Muscle layer of colon (tissue), 2 donors: ENCODE measurements around the gene KCTD5.

Source experiments
- H3K27ac ChIP-seq: one replicate; pipeline ENCODE4 v1.7.0; 2013; ENCODE audit warnings: low read depth, mild to moderate bottlenecking, low read length, moderate library complexity
- H3K27me3 ChIP-seq, 2 donors: one replicate each; pipeline ENCODE4 v1.7.0; 2013; ENCODE audit warnings: low read length in 2 of 2, mild to moderate bottlenecking in 2 of 2; ENCODE audit not compliant: insufficient read depth in 2 of 2, control insufficient read depth in 1 of 2
- H3K36me3 ChIP-seq: one replicate; pipeline ENCODE4 v1.7.0; 2013; ENCODE audit warnings: mild to moderate bottlenecking, low read length; ENCODE audit not compliant: insufficient read depth
- H3K4me1 ChIP-seq: one replicate; pipeline ENCODE4 v1.7.0; 2013; ENCODE audit warnings: mild to moderate bottlenecking, low read length; ENCODE audit not compliant: insufficient read depth
- H3K4me3 ChIP-seq, 2 donors: one replicate each; pipeline ENCODE4 v1.7.0; 2013; ENCODE audit warnings: low read length in 2 of 2, low read depth in 1 of 2, mild to moderate bottlenecking in 1 of 2, moderate library complexity in 1 of 2
- H3K9ac ChIP-seq: one replicate; pipeline ENCODE4 v1.7.0; 2013; ENCODE audit warnings: low read length
- H3K9me3 ChIP-seq: one replicate; pipeline ENCODE4 v1.7.0; 2013; ENCODE audit warnings: mild to moderate bottlenecking, low read length
- donor health status: abdominal sarcoma.
- donor health status: Adenocarcinoma of cecum.

KCTD5 gene

DNA sequence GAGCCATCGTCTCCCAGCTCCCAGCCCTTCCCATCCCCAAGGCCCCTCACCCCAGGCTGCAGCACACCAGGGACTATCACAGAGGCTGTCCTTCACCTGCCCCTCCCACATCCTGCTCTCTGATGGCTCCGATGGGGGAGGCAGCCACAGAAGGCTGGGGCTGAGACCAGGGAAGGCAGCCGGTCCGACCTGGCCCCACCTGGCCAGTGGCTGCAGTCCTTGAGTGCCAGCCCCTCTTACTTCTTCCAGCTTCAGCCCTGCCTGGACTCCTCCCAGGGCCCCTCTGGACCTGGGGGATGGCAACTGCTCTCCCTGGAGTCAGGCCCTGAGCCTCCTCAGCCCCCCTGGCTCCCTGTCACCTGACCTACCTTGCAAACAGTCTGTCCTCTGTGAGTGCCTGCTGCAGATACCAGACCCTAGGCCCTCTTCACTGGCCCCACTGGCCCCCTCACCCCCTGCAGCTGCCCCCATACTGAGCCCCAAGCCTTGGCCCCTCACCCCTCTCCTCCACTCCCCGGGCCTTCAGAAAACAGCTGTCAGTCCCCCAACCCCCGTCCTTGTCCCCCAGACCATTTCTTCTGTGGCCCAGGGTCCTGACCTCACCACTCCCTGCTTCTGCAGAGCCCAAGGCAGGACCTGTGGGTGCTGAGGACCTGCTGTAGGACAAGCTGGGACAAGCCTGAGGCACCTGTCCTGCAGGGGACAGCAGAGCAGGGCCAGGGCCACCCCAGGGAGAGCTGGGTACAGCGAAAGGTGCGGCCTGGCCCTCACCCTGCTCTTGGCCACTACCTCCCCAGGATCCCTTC, 57.5 kb downstream of the KCTD5 start:
- no peaks in the 10 kb centered on the region for H3K9me3 ChIP-seq
- H3K4me1 ChIP-seq: no peaks in the 10 kb centered on the region
- H3K27me3 ChIP-seq: peaks cover 0 to 7% of the 10 kb centered on the region in 2 donors
- no peak overlapping the region for H3K27ac ChIP-seq
- H3K9ac ChIP-seq: no peak overlapping the region
- H3K4me3 ChIP-seq: no peak overlapping the region
- H3K36me3 ChIP-seq: no peaks in the 10 kb centered on the region

DNA sequence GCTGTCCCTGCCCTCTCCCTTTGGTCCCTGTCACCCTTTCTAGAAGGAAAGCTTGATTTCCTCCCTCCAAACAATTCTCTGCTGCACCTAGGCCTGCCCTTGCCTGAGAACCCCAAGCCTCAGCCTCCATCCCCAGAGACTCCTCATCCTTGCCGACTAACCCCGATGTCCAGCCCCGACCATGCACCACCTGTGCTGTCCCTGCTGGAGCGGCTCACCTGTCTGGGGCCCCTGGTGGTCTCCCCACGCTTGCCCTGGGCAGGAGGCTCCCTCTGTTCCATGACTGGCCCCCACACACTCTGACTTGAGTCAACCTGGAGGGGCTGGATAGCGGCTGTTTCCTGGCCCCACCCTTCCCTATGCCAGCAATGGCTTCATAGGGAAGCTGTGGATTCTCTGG, 58.2 kb downstream of the KCTD5 start:
- Histone ChIP-seq H3K27ac (no peak overlapping the region), H3K36me3 (no peaks in the 10 kb centered on the region), H3K9ac (no peak overlapping the region), H3K4me1 (no peaks in the 10 kb centered on the region), H3K4me3 (no peak overlapping the region), H3K9me3 (no peaks in the 10 kb centered on the region), H3K27me3 (peaks cover 0 to 7% of the 10 kb centered on the region in 2 donors)

DNA sequence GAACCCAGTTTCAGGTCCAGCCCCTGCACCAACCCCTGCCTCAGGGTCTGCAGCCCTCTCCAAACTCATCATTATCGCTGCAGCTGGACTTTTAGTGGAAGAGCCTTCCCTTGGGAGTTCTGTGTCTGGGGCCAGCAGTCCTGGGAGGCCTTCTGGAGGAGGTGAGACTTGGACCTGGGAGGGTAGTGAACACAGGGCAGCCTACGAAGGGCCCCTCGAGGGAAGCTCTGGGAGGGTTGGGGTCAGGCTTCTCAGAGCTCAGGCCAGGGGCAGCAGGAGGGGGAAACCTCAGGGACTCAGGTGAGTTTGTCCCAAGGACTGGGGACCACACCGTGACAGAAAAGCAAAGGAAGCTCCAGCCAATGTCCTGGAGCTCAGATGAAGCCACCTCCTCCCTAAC, 58.8 kb downstream of the KCTD5 start:
- H3K4me1 ChIP-seq: no peaks in the 10 kb centered on the region
- H3K9ac ChIP-seq: no peak overlapping the region
- peaks cover 0 to 7% of the 10 kb centered on the region in 2 donors for H3K27me3 ChIP-seq
- no peak overlapping the region for H3K27ac ChIP-seq
- no peaks in the 10 kb centered on the region for H3K36me3 ChIP-seq
- H3K9me3 ChIP-seq: no peaks in the 10 kb centered on the region
- no peak overlapping the region for H3K4me3 ChIP-seq

DNA sequence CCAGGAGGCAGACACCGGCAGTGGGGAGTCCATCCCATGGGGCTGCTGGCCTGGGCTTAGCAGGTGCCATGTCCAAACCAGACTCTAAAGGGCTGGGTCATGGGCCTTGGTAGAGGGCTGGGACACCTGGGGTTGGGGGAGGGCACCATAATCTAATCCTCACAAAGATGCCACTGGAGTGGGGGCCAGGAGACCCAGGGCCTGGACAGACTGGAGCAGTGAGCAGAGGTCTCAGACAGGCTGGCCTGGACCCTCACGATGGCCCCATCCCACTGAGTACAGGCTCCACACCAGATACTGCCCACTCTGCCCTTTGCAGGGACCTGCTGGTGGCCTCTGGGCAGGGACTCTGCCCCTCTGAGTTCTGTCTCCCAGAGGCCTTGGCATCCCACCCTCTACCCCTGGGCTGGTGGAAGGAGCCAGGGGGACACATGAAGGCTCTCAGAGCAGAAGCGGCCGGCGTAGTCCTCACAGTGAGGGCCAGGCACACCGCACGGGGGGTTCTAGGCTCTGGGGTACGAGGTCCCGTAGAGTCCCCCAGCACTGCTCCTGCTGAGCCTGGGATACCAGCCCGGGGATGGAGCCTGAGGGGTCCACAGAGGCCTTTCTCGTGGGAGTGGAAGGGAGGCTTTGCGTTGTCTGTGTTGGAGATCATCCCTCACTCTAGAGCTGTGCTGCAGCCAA, 60.1 kb downstream of the KCTD5 start:
- H3K27ac ChIP-seq: no peak overlapping the region
- no peak overlapping the region for H3K9ac ChIP-seq
- no peak overlapping the region for H3K4me3 ChIP-seq
- H3K27me3 ChIP-seq: peaks cover 0 to 7% of the 10 kb centered on the region in 2 donors
- no peaks in the 10 kb centered on the region for H3K36me3 ChIP-seq
- no peaks in the 10 kb centered on the region for H3K4me1 ChIP-seq
- no peaks in the 10 kb centered on the region for H3K9me3 ChIP-seq

DNA sequence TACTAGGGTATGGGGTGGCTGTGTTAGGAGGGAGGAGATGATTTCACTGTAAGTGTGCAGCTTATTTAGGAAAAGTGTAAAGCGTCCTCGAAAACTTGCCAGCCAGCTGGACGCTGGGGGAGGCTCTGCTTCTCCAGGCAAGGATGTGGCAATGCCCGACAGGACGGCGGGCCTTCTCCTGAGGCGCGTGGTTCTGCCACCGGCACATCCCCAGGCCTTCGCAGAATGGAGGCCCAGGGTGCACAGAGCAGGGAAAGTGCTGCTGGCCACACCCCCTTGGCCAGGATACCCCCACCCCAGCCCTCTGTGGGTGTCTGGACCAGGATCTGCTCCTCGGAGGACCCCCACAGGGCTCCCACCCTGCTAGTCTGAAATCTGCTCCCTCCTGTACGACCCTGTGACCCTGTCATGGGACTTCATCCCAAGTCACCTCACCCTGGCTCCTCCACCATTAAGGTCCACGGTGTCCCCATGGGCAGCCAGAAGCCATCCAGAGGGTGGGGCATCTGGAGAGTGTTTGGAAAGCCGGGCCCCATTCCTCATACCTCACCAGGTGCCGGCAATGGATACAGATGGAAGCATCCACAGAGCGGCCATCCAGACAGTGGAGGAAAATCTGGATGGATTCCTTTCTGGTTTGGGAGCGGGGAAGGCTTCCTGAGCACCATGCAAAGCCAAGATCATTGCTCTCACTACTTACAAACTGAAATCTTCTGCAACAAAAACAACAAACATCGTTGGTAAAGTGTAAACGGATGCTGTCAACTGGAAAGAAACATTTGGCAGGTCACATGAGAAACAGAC, 60.9 kb downstream of the KCTD5 start:
- Histone ChIP-seq H3K27me3 (peaks cover 0 to 7% of the 10 kb centered on the region in 2 donors), H3K27ac (no peak overlapping the region), H3K4me1 (no peaks in the 10 kb centered on the region), H3K9me3 (no peaks in the 10 kb centered on the region), H3K9ac (no peak overlapping the region), H3K4me3 (no peak overlapping the region), H3K36me3 (no peaks in the 10 kb centered on the region)

DNA sequence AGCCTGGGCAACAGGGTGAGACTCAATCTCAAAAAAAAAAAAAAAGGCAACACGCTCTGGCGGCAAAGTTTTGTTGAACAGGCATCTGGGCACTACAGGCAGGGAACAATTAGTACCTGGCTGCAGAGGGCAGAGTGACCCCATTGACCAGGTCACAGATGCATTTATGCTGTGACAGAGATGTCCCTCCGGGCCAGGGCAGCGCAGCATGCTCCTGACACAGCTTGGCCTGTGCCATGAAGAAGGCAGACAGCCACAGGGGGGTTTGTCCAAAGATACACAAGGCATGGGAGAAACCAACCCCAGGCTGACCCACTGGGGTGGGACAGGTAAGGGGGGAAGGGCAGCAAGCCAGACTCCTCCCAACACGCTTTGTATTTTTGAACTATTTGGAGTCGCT, 62.4 kb downstream of the KCTD5 start:
- Histone ChIP-seq H3K4me3 (no peak overlapping the region), H3K9ac (no peak overlapping the region), H3K36me3 (no peaks in the 10 kb centered on the region), H3K27ac (no peak overlapping the region), H3K9me3 (no peaks in the 10 kb centered on the region), H3K4me1 (no peaks in the 10 kb centered on the region), H3K27me3 (peaks cover 0 to under 1% of the 10 kb centered on the region in 2 donors)

DNA sequence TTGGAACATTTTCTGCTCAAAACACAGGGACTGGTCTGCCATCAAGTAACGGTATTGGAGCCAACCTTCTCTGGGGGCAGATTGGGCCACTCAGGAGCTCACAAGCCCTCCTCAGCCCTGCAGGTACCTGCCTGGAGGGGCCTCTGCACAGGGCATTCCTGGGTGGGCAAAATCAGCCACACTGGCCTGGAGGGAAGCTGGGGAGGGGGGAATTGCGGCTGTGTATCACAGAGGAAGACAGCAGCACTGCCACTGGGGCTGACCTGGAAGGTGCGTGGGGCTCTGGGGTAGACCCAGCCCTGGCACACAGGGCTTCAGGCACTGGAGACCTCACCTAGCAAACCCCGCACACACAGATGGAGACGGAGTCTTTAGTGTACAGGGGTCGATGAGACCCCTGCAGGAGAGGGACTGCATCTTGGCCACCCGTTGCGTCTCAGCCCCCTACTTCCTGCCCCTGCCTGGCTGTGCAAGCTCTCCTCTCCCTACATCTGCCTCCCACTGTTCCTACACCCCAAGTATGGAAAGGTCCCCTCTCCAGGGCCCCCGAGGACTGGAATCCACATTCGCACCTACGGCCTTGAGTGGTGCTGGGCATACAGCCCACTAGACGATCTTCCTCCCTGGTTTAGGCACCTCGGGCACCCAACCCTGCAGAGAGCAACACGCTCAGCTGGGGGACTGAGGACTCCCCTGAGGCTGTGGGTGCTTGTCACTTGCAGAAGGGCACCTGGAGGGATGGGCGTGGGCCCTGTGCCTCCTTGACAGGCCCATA, 63.0 kb downstream of the KCTD5 start:
- Histone ChIP-seq H3K36me3 (no peaks in the 10 kb centered on the region), H3K4me1 (no peaks in the 10 kb centered on the region), H3K4me3 (no peak overlapping the region), H3K27ac (no peak overlapping the region), H3K9ac (no peak overlapping the region), H3K27me3 (no peaks in the 10 kb centered on the region), H3K9me3 (no peaks in the 10 kb centered on the region)

DNA sequence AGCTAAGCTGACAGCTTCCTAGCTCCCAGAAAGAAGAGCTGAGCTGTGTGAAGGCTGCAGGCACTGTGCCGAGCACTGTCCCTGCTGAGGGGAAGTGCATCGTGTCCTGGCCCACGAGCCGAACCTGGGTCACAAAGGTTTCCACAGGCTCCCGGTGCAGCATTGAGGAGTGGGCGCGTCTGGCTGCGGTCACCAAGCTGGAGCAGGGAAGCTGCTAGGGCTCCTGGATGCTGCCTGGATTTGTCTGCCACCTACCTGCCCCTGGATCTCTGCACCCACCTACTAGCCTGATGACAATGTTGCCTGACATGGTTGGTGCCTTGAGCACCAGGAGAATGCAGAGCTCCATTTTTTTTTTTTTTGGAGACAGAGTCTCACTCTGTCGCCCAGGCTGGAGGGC, 63.6 kb downstream of the KCTD5 start:
- H3K27ac ChIP-seq: no peak overlapping the region
- no peaks in the 10 kb centered on the region for H3K27me3 ChIP-seq
- no peak overlapping the region for H3K9ac ChIP-seq
- H3K9me3 ChIP-seq: no peaks in the 10 kb centered on the region
- H3K4me1 ChIP-seq: no peaks in the 10 kb centered on the region
- H3K4me3 ChIP-seq: no peak overlapping the region
- no peaks in the 10 kb centered on the region for H3K36me3 ChIP-seq

DNA sequence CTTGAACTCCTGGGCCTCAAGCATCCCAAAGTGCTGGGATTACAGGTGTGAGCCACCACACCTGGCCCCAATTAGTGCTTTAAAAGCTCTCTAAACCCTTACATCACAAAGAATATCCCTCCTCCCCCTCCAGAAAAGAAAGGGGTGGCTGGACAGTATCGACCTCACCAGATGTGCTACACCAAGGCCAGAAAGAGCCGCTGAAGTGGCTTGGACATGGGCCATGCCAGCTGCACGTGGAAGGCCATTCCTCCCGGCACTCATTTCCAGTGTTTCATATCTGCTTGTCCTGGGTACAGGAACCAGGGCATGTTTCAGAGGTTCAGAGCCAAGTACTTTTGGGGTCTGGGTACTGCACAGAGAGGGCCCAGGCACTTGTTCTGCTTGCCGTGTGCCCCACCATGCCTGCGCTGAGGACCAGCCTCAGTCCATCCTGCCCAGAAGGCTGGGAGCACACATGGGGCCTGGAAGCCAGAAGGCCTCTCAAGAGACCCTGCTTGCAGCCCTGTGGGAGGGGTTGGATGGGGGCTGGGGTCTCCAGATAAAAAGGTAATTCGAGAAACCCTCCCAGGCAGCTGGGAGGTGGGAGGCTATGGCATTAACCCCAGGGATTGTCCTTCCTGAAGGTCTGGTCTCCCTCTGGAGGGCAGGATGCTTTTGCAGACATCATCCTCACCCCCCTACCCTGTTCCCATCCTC, 66.6 kb downstream of the KCTD5 start:
- no peak overlapping the region for H3K9ac ChIP-seq
- no peak overlapping the region for H3K27ac ChIP-seq
- H3K4me1 ChIP-seq: peaks cover 4% of the 10 kb centered on the region
- H3K27me3 ChIP-seq: no peaks in the 10 kb centered on the region
- no peak overlapping the region for H3K4me3 ChIP-seq
- no peaks in the 10 kb centered on the region for H3K9me3 ChIP-seq
- no peaks in the 10 kb centered on the region for H3K36me3 ChIP-seq

DNA sequence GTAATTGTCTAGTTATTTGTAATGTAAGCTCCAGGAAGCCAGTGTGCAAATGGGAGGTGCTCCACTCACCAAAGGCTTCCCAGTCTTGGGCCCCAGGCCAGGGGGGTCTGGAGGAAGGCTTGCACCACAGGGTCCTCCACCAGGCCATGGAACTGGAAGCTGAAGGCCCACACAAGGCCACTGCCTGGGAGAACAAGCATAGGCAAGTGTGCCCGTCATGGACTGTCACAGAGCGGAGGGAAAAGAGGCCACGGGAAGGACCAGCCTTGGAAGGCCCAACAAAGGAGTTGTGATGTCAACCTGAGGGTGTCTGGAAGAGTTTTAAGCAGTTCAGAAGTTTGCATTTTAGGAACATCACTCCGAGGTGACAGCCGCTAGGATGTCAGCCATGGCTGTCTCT, 67.2 kb downstream of the KCTD5 start:
- no peak overlapping the region for H3K27ac ChIP-seq
- H3K9me3 ChIP-seq: no peaks in the 10 kb centered on the region

More for the DNA sequence above, 67.2 kb downstream of the KCTD5 start:
- Histone ChIP-seq H3K27me3 (no peaks in the 10 kb centered on the region), H3K4me1 (peaks cover 7% of the 10 kb centered on the region), H3K36me3 (no peaks in the 10 kb centered on the region), H3K9ac (no peak overlapping the region), H3K4me3 (no peak overlapping the region)
